Breast epithelium (tissue), 3 donors: ENCODE results near the gene ZFR2.

Experiments
- POLR2A ChIP-seq: fragments of 450-650 bp; IDR thresholded peaks from one replicate; pipeline ENCODE4 v1.6.1; 2016; ENCODE audit warnings: antibody characterized with exemption, mild to moderate bottlenecking, moderate library complexity
- TF ChIP-seq, protein P1 (sequence below), 3 donors: fragments of 450-650 bp; IDR thresholded peaks; one replicate each; pipeline ENCODE4 v1.5.1; 2016 to 2017; ENCODE audit warnings: antibody characterized with exemption in 3 of 3, mild to moderate bottlenecking in 3 of 3, moderate library complexity in 3 of 3

- TF ChIP-seq, protein P1, sequence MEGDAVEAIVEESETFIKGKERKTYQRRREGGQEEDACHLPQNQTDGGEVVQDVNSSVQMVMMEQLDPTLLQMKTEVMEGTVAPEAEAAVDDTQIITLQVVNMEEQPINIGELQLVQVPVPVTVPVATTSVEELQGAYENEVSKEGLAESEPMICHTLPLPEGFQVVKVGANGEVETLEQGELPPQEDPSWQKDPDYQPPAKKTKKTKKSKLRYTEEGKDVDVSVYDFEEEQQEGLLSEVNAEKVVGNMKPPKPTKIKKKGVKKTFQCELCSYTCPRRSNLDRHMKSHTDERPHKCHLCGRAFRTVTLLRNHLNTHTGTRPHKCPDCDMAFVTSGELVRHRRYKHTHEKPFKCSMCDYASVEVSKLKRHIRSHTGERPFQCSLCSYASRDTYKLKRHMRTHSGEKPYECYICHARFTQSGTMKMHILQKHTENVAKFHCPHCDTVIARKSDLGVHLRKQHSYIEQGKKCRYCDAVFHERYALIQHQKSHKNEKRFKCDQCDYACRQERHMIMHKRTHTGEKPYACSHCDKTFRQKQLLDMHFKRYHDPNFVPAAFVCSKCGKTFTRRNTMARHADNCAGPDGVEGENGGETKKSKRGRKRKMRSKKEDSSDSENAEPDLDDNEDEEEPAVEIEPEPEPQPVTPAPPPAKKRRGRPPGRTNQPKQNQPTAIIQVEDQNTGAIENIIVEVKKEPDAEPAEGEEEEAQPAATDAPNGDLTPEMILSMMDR (IDR thresholded peaks at IDR 0.05), result no peak
- no peak for TF ChIP-seq POLR2A
Measured at GRCh38 chr19:3800996-3801395, 67.8 kb downstream of the ZFR2 start.
